Stimulated activated CD4-positive, alpha-beta T cell treated with anti-CD3 and anti-CD28 coated beads, TNF-alpha, amount 100 ng/mL, for 4 hours (primary cell): ENCODE results near the gene MLF2.
"Not testable (repeated sequence)": the region's sequence is repeated elsewhere in the genome, so short reads cannot be mapped to it uniquely, and the experiment has no call there.

ENCODE experiments used
- DNase-seq, 3 experiments: peaks; one replicate each; pipeline ENCODE4 v3.0.0-alpha.2; 2020; ENCODE audit warnings: low read depth in 3 of 3

MLF2 gene

DNA sequence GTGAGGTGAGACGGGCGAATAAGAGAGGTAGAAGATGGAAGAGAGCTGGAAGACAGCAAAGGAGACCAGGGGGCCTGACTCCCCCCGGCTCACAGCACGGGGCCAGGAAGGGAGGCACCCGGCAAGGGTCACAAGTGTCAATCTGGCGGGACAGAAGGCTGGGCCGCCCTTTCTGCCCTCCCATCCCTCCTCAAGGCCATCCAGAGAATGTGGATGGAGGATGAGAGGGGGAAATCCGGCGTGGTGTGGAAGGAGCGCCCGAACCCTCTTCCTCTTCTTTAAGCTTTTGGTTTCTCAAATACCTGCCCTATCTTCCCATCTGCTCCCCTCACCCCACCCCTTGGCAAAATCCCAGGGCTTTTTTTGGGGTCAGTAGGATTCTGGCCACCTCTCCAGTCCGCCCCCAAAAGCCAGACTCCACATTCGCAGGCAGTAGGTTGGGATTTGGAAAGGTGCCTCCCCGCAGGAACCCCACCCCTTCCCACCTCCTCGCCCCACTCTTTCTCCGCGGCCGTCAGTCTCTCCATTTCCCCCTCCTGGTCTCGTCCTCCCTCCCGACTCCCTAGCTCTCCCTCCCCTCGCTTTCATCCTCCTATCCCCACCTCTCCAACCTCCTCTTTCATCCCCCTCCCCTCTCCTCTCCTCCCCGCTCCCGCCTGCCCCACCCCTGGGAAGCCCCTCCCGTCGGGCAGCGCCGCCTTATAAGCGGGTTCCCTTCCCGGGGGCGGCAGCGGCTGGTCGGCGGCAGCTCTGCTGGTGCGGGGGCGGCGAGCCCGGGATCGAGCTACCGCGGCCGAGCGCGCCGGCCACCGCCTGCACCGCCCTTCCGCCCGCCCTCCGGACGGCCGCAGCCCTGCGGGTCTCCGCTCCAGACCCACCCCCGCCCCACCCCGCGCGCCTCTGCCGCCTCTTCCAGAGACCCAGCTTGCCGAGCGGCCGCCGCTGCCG lies 13.0 kb upstream of the MLF2 start, which contains the start of gene PTMS:
PTMS (plus strand) TSS at position 730 of the 948 bp plus-strand sequence. CDS start 343 bp downstream, outside the sequence.
- DNase-seq, result no peak

DNA sequence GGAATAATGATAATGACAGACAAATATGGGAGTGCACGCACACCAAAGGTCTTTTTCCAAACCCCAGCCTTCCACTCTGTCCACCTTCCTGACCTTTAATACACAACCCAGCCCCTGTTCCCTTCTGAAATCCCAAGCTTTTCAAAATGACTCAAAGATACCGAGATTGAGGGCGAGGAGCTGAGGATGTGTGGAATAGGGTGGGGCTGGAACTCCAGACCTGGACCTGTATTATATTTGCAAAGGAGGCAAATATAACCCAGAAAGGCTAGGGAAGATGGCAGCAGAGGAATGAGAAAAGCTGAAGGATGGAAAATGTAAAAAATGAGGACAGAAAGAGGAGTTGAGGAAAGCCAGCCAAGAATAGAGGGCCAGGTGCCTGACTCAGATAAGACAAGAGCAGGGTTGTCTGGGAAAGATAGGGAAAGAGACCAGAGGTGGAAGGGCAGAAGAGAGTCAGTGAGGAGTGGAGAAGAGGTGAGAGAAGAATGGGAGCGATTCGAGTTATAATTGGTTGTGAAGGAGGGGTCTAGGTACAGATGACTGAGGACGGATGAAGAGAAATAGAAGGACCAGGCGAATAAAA lies 12.2 kb upstream of the MLF2 start:
- no peak for DNase-seq

DNA sequence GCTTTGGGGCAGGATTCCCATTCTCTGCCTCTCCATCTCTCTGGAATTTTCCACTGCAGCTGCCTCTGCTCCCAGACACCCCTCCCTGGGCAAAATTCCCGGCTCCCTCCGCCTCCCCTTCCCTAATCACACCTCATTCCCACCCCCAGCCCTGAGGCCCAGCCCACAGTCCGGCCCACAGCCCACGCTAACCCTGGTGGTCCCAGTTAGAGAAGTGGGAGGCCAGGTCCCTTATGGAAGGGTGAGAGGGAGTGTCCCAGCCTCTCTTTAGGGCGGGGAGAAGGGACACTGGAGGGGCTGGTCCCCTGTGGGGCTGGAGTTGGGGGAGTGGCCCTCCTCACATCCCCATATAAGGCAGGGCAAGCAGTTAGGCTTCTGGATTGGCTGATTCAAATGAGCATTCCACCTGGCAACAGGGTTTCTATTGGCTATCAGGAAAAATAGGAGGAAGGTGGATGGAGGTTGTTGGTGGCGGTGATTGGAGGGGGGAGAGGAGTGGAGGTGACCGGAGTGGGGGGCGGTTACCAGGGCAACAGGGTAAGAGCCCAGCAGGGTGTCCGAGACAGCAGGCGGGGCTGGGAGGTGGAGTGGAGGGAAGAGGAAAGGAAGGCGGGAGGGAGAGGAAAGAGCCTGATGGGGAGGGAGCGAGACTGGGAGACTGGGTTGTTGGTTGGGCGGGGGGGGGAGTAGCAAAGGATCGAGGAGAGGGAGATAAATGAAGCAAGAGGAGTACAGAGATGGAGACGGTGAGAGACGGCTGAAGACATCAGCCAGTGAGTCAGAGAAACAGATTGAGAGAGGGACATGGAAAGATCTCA lies 11.3 kb upstream of the MLF2 start:
- DNase-seq, result no peak

DNA sequence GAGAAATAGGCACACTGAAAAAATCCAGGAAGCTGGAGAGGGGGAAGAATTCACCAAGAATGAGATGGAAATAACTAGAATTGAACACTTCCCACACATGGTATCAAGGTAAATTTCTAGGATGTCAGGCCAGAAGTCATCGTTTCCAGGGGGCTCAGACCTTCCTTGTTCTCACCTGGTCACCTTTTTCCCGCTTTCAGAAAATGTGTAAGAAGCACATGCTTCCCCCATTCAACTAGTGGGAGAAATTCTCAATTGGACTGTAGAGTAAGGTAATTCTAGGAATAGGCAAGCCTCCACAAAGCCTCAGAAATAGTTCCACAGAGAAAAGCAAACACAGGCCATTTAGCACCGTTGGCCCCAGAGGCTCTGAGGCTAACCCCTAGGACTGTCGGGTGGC lies 10.4 kb upstream of the MLF2 start:
- no peak for DNase-seq

DNA sequence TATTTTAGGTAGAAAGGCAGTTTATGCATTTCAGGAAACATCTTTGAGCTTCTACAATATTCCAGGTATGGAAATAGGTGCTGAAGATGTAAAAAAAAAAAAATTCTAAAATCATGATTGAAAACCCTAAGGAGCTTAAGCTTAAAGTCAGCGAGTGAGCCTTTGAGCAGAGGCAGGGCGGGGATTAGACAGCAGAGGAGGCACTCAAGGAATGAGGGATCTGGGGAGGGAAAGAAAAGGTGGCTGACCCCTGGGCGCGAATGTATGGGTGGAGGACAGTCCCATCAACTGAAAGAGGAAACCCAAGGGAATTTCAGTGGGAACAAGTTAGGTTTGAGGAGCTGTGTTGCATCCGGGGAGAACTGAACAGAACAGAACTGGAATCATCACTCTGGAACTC lies 6.8 kb upstream of the MLF2 start:
- no peak for DNase-seq

DNA sequence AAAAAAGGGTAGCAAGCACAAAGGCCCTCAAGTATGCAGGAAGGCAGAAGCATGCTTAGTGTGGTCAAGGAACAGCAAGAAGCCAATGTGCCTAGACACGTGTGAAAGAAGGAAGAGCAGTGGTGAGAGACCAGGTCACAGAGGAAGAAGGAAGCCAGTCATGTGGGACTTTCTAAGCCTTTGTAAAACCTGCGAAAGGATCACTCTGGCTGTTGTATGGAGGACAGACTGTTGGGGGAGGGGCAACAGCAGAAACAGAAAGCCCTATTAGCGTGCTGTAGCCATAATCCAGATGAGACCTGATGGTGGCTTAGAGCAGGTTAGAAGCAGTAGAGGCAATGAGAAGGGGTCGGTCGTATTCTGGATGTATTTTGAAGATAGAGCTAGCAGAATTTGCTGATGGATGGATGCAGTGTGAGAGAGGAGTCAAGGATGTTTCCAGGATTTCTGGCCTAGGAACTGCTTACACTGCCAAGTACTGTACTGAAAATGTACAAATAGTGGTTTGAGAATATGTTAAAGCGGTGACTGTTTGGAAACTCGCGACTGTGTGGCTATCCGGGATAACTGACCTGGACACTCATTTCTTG lies 5.7 kb upstream of the MLF2 start:
- no peak for DNase-seq

DNA sequence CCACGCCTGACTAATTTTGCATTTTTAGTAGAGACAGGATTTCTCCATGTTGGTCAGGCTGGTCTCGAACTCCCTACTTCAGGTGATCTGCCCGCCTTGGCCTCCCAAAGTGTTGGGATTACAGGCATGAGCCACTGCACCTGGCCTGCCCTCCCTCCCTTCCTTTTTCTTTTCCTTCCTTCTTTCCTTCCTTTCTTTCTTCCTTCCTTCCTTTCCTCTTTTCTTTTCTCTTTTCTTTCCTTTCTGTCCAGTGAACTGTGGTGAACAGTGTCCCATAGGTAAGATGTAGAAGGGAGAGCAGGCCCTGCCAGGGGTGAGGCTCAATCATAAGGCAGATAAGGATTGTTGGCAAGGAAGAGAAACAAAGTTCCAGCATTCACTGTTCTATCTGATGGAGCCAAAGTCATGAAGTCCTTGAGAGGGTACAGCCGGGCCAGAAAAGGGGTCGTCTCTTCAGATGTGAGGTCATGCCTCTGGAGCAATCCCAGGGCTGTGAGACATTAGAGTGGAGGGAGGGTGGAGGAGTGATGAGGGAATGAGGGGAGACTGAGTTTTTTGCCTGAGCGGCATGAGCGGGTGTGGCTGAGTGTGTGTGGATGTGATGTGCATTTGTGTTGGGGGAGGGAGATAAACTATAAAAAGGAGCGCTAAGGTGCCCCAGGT lies 4.2 kb upstream of the MLF2 start:
- no peak for DNase-seq

DNA sequence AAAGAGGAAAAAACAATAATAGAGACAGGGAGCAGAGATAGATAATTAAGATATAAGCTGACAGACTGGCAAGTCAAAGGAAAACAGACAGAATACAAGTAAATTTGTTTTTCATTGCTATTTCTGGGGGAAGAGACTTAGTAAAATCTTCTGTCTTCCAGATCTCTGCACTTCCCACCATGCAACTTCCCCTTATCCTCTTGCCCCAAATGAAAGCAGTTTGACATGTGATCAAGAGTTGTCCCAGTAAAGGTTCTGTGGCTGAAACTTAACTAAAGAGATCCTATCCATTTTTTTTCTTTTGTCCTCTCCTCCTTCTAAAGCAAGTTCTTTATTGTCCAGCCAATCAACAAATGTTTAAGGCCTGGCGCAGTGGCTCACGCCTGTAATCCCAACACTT lies 1.5 kb upstream of the MLF2 start:
- DNase-seq, result no peak

DNA sequence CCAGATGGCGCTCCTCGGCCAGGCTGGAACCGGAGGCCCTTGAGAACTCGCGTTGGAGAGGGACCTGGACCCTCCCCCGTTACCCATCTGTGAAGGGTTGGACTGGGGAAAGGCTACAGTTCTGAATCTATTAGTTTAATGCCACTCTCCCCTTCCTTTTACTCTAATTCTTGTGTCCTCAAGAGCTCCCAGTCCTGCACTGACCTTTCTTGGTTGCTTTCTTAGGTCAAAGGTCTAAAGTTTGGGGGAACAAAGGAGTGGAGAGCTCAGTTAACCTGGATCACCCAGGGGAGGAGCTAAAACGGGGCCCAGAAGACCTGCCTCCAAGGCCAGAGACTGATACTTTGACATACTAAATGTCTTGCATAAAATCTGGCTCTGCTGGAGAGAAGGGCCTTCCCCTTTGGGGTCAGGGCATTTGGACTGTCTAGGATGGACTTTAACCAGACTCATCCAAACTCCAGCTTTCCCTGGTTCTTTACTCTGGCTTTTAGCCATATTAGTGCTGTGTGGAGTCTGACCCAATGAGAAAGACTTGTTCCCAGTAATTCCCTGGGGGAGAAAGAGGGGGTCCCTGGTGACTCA lies 923 bp upstream of the MLF2 start:
- no peak for DNase-seq

DNA sequence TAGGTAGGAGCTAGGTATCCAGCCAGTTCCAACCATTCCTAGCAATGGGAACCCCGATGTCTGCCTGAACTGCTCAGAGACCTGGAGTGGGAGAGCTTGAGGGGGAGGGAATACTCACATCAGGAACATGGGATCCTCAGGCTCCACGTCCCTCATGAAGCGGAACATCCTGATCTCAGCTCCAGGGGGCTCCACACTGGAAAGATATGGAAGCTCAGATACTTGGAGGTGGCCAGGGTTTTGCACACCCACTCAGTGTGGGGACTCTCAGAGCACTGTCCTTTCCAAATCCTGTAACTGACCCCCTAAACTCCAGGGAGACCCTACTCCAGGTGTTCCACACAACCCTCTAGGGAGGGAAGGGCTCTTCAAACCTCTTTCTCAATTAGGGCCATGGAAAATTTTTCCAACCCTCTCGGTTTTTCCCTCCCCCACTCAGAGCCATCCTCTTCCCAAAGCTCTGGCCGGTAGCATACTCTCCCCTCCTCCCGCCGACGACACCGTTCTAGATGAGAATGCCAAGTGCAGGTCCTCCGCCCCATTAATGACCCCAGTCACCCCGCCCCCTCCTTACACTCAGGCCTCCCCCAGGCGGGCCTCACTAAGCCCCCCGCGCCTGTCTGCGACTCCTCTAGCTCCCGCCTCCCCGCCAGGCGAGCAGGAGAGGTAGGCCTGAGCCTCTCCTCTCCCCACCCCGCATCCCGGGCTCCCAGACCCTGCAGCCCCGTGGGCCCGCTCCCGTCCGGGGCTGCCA lies 597 bp downstream of the MLF2 start:
- no peak for DNase-seq

DNA sequence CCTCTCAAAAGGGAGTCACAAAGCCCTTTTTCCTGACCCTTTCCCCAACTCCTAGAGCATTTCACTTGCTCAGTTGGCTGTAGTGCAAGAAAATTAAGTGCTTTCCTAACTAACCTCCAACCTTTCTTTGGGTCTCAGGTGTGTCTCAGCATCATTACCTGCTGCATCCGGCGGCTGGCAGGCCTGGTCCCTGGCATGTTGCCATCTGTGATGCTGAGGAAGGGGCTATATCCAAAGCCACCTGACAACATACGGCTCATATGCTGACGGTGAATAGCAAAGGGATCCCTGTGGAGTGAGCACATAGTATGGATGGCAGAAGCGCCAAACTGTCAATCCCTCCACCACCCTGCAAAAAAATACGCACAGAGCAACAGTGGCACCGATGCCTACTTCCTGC lies 1.2 kb downstream of the MLF2 start:
- no peak for DNase-seq

DNA sequence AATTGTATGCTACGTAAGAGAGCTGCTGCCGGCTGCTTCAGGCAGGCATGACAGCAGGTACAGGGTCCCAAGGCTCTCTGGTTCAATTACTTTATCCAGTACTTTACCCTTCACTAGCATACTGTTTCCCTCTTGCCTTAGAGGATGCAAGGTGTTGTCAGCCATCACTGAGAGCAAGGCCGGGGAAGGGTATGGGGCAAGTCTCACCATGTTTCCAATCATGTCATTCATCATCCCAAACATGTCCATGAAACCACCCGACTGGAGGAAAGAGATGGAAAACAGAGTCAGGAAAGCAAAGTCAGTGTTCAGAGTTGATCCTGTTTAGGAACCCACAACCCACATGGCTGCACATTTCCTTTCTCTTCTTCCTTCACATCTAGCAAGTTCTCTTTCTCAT lies 2.4 kb downstream of the MLF2 start:
- no peak for DNase-seq

DNA sequence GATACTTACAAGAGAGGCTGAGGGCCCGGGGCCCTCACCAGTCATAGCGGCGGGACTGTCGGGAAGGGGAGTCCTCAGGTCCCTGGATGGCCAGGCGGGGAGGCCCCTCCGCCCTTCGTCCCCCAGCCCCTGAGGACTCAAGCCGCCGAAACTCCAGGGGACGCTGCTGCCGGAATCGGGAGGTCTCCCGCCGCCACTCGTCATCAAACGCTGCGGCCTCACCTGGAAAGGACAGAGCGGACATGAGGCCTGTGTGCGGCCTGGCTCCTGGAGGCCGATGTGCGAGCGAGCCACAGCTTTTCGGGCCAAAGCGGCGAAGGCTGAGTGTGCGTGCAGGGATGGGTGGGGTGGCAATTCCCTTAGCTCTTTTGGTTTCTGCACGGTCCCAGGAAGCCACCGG lies 4.2 kb downstream of the MLF2 start:
- no peak for DNase-seq

DNA sequence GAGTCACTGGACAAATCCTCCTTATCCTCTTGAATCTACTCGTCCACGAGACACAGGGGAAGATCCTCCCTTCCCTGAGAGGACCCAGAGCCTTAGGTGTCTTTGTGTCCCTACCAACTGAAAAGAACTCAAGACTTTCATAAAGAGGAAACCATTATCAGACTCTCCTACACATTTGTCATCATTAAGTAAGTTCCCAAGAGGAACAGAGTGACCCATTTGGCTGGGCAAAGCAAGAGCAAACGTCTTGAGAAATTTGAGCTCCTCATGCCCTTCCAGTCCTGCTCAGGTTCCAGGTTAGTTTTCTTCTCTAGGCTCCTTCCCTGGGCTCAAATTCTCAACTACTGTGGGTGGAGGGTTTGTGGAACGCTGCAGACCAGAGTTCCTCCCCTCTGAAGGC lies 5.7 kb downstream of the MLF2 start:
- DNase-seq, result no peak

DNA sequence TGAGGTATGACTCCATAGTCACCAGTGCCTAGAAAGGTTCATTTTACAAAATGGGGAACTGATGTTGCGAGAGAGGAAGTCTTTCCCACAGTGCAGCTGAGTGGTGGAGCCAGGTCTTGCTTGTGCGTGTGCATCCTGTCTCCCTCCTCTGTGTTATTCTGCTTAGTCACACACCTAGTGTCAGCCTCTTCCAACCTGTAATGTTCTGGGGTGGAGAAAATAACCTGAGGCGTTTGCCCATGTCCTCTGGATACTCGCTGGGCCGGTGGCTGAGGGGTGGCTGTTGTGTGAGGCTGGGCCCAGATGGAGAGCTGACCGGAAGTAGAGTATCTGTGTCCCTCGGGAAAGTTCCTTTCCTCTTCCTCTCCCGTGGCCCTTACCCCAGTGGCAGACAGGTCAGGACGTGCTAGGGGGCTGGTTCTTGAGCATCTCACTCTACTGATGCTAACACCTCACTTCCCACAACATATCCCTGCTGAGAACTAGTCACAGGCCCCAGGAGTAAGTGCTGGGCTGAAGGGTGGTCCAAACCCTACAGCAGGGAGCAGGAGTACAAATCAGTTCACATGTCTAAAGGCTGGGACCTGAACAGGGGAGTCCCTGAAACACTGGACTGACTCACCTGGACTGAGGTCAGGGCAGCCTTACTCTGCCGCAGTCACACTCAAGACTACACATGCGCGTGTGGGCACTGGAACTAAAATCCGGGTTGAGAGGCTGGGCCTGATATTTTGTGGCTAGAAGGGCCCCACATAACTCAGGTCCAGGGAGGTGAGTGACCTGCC lies 7.0 kb downstream of the MLF2 start:
- DNase-seq, result no peak

DNA sequence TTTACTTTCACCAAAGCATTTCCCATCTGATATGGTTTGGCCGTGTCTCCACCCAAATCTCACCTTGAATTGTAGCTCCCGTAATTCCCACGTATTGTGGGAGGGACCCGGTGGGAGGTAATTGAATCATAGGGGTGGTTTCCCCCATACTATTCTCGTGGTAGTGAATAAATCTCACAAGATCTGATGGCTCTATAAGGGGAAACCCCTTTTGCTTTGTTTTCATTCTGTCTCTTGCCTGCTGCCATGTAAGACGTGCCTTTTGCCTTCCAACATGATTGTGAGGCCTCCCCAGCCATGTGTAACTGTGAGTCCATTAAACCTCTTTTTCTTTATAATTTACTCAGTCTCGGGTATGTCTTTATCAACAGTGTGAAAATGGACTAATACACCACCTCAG lies 9.6 kb downstream of the MLF2 start:
- DNase-seq, result not testable (repeated sequence)

DNA sequence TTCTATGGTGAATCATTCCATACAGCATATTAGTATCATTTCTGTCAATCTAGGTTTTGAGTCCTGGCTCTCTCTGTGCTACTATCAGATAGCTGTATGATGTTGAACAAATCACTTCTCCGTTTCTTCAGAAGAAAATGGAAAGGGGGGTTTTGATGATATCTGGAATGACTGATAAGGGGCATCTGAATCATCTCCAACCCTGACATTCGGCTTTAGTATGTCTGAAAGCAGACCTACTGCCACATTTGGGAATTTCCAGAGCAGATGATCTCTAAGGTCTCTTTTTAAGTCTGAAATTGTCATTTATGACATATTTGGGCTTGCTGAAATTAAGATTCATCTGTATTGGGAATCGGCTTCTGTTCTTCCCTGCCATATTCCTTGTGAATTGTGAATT lies 10.1 kb downstream of the MLF2 start:
- DNase-seq, result no peak

DNA sequence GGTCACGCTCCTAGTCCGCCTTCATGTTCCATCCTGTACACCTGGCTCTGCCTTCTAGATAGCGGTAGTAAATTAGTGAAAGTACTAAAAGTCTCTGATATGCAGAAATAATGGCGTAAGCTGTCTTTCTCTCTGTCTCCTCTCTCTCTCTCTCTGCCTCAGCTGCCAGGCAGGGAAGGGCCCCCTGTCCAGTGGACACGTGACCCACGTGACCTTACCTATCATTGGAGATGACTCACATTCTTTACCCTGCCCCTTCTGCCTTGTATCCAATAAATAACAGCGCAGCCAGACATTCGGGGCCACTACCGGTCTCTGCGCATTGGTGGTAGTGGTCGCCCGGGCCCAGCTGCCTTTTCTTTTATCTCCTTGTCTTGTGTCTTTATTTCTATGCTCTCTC lies 10.9 kb downstream of the MLF2 start:
- not testable (repeated sequence) for DNase-seq

DNA sequence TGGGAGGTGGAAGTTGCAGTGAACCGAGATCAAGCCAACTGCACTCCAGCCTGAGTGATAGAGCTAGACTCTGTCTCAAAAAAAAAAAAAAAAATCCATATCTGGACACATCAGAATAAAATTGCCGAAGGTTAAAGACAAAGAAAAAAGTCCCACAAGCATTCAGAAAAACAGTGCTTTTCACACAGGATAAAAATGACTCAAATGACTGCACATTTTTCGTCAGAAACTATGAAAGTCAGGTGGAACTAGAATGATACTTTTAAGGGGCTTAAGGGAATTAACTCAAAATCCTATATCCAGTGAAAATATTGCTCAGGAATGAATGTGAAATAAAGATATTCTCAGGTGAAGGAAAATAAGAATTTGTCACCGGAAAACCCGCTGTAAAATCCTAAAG lies 16.2 kb downstream of the MLF2 start:
- no peak for DNase-seq
